Smooth muscle cell (in vitro differentiated cells): ENCODE results near the gene SKIL. TPM values are rescaled to one million over a fixed set of nuclear protein-coding genes. Genes with fewer than 3 reads are reported as not detected.

Source experiments
- DNase-seq: peaks from one replicate; lab custom pipeline; 2025; ENCODE audit not compliant: unreplicated experiment; lab: John Stamatoyannopoulos, UW
- H2AFZ ChIP-seq: fragments of 200-600 bp; sonication (generic); 2 replicates; pipeline ENCODE4 v1.6.0; 2016; ENCODE audit warnings: antibody characterized with exemption, low read depth, mild to moderate bottlenecking
- H3F3A ChIP-seq: fragments of 200-600 bp; sonication (generic); 2 replicates; pipeline ENCODE4 v1.6.0; 2017; ENCODE audit warnings: antibody characterized with exemption, low read depth
- H3K27ac ChIP-seq: fragments of 200-600 bp; sonication (generic); 2 replicates; pipeline ENCODE4 v1.5.1; 2016; ENCODE audit warnings: low read depth, mild to moderate bottlenecking
- H3K27me3 ChIP-seq: fragments of 200-600 bp; sonication (generic); 2 replicates; pipeline ENCODE4 v1.6.1; 2016; ENCODE audit warnings: low read depth, mild to moderate bottlenecking
- H3K36me3 ChIP-seq: fragments of 200-600 bp; sonication (generic); 2 replicates; pipeline ENCODE4 v1.5.1; 2016; ENCODE audit warnings: low read depth
- H3K4me1 ChIP-seq: fragments of 200-600 bp; sonication (generic); 2 replicates; pipeline ENCODE4 v1.5.1; 2016; ENCODE audit warnings: low read depth
- H3K4me2 ChIP-seq: fragments of 200-600 bp; sonication (generic); 2 replicates; pipeline ENCODE4 v1.6.0; 2016; ENCODE audit warnings: mild to moderate bottlenecking
- H3K4me3 ChIP-seq: fragments of 200-600 bp; sonication (generic); 2 replicates; pipeline ENCODE4 v1.5.1; 2016; ENCODE audit warnings: mild to moderate bottlenecking
- H3K79me2 ChIP-seq: fragments of 200-600 bp; sonication (generic); 2 replicates; pipeline ENCODE4 v1.6.0; 2016; ENCODE audit warnings: low read depth, mild to moderate bottlenecking
- H3K9ac ChIP-seq: fragments of 200-600 bp; sonication (generic); 2 replicates; pipeline ENCODE4 v1.6.0; 2016; ENCODE audit warnings: low read depth
- H3K9me3 ChIP-seq: fragments of 200-600 bp; sonication (generic); replicated peaks from 2 replicates; pipeline ENCODE4 v1.5.1; 2016; ENCODE audit warnings: low read depth
- H4K20me1 ChIP-seq: fragments of 200-600 bp; sonication (generic); 2 replicates; pipeline ENCODE4 v1.6.0; 2016; ENCODE audit warnings: low read depth
- CTCF ChIP-seq: fragments of 200-600 bp; sonication (generic); IDR thresholded peaks from 2 replicates; pipeline ENCODE4 v1.5.1; 2017; ENCODE audit warnings: borderline replicate concordance, mild to moderate bottlenecking, antibody characterized with exemption; ENCODE audit not compliant: insufficient read depth, poor library complexity, severe bottlenecking
- WGBS: methylation state at CpG from one replicate; pipeline ENCODE4 v1.1.7; 2016; ENCODE audit warnings: low lambda C conversion rate; 5-methylcytosine and 5-hydroxymethylcytosine counted together
- microRNA-seq: library from miRNA; unstranded; fragments of <30 nt; microRNA quantifications from one replicate; pipeline ENCODE4, GENCODE V29; 2016; ENCODE audit warnings: borderline number of aligned reads
- polyA plus RNA-seq: library from polyadenylated mRNA; unstranded; fragments of >200 nt; fragmentation: Nextera tagmentation; extraction: Ambion mirVana; gene quantifications from 2 replicates; pipeline ENCODE4 v1.2.1, GENCODE V29; 2016
- total RNA-seq: library from RNA; depleted of rRNA; stranded (reverse); fragments of >200 nt; gene quantifications from 2 replicates; pipeline ENCODE4 v1.2.3, GENCODE V29; 2014

The SKIL gene
- total and polyA plus RNA-seq, 2 experiments from 2014 or later: 22.0 to 167 TPM

- DNase-seq: no peak
- 95% methylated on average over 2 of the region's 2 CpGs for WGBS
- H3K4me3 ChIP-seq: no peak overlapping the region
- no peaks in the 10 kb centered on the region for H3K9me3 ChIP-seq
- H3K9ac ChIP-seq: no peak overlapping the region
- H3F3A ChIP-seq: no peaks in the 10 kb centered on the region
- no peaks in the 10 kb centered on the region for H3K36me3 ChIP-seq
- no peaks in the 10 kb centered on the region for H3K79me2 ChIP-seq
- H4K20me1 ChIP-seq: no peaks in the 10 kb centered on the region
- no peak for TF ChIP-seq CTCF
- H3K27me3 ChIP-seq: no peaks in the 10 kb centered on the region
- no peak overlapping the region for H2AFZ ChIP-seq
- H3K4me2 ChIP-seq: no peak overlapping the region
- no peak overlapping the region for H3K27ac ChIP-seq
- H3K4me1 ChIP-seq: no peaks in the 10 kb centered on the region
Observed at GRCh38 chr3:170440344-170440743, 82.8 kb downstream of the SKIL start.

- Histone ChIP-seq H3K4me1 (no peaks in the 10 kb centered on the region), H3K79me2 (no peaks in the 10 kb centered on the region), H3K27me3 (no peaks in the 10 kb centered on the region), H3K9me3 (no peaks in the 10 kb centered on the region), H3F3A (no peaks in the 10 kb centered on the region), H3K9ac (no peak overlapping the region), H3K27ac (no peak overlapping the region), H3K4me2 (no peak overlapping the region), H3K36me3 (no peaks in the 10 kb centered on the region), H4K20me1 (no peaks in the 10 kb centered on the region), H2AFZ (no peak overlapping the region), H3K4me3 (no peak overlapping the region)
- WGBS: 100% methylated on average over 4 of the region's 4 CpGs
- TF ChIP-seq CTCF: no peak
- no peak for DNase-seq
Observed at GRCh38 chr3:170441412-170441811, 83.9 kb downstream of the SKIL start.

- H3K4me3 ChIP-seq: no peak overlapping the region
- H3K36me3 ChIP-seq: no peaks in the 10 kb centered on the region
- no peak overlapping the region for H3K27ac ChIP-seq
- H3K27me3 ChIP-seq: no peaks in the 10 kb centered on the region
- no peak for DNase-seq
- no peak overlapping the region for H2AFZ ChIP-seq
- H3K4me2 ChIP-seq: no peak overlapping the region
- no peak for TF ChIP-seq CTCF
- no peaks in the 10 kb centered on the region for H3K4me1 ChIP-seq
- no peaks in the 10 kb centered on the region for H3K79me2 ChIP-seq
- H4K20me1 ChIP-seq: no peaks in the 10 kb centered on the region
- no peaks in the 10 kb centered on the region for H3F3A ChIP-seq
- H3K9ac ChIP-seq: no peak overlapping the region
- no peaks in the 10 kb centered on the region for H3K9me3 ChIP-seq
Observed at GRCh38 chr3:170442947-170443346, 85.4 kb downstream of the SKIL start.

- no peaks in the 10 kb centered on the region for H3K36me3 ChIP-seq
- no peaks in the 10 kb centered on the region for H3K27me3 ChIP-seq
- no peak overlapping the region for H3K27ac ChIP-seq
- TF ChIP-seq CTCF: no peak
- no peaks in the 10 kb centered on the region for H3K9me3 ChIP-seq
- no peaks in the 10 kb centered on the region for H4K20me1 ChIP-seq
- H3K4me2 ChIP-seq: no peak overlapping the region
- H2AFZ ChIP-seq: no peak overlapping the region
- DNase-seq: no peak
- no peaks in the 10 kb centered on the region for H3F3A ChIP-seq
- H3K4me3 ChIP-seq: no peak overlapping the region
- no peaks in the 10 kb centered on the region for H3K4me1 ChIP-seq
- H3K9ac ChIP-seq: no peak overlapping the region
- no peaks in the 10 kb centered on the region for H3K79me2 ChIP-seq
Observed at GRCh38 chr3:170443457-170443856, 85.9 kb downstream of the SKIL start.

Small RNA genes lying within 50 kb of the gene (microRNA-seq; reads per million reads assigned to microRNA genes)
- not detected for gene MIR6828

Other genes starting within 250 kb of the SKIL start
- 27.1 and 28.8 TPM in 2 replicates for gene PHC3, start 176.0 kb upstream of the SKIL start, total RNA-seq
- gene PHC3, start 176.0 kb upstream of the SKIL start, polyA plus RNA-seq: 33.1 and 41.3 TPM in 2 replicates
- gene PRKCI, start 135.3 kb upstream of the SKIL start, total RNA-seq: 62.6 and 82.8 TPM in 2 replicates
- gene PRKCI, start 135.3 kb upstream of the SKIL start, polyA plus RNA-seq: 20.0 and 32.3 TPM in 2 replicates
- gene CLDN11, start 61.2 kb downstream of the SKIL start, total RNA-seq: 4.2 and 5.9 TPM in 2 replicates
- 1.0 and 1.3 TPM in 2 replicates for gene CLDN11, start 61.2 kb downstream of the SKIL start, polyA plus RNA-seq
- gene SLC7A14, start 228.4 kb downstream of the SKIL start, total RNA-seq: not detected in 2 replicates
- not detected in 2 replicates for gene SLC7A14, start 228.4 kb downstream of the SKIL start, polyA plus RNA-seq